HG02610 (cell line): ENCODE data around the gene MAP4K4.
A peak's percentile ranks its signal among the peaks of the same experiment; 100 is the strongest.
"Not testable (repeated sequence)": the region's sequence is repeated elsewhere in the genome, so short reads cannot be mapped to it uniquely, and the experiment has no call there.

ENCODE experiments used
- ATAC-seq: cut with Tn5 transposase; IDR thresholded peaks from one replicate; pipeline ENCODE4 v1.9.1; 2021; ENCODE audit warnings: mild to moderate bottlenecking, moderate library complexity; ENCODE audit not compliant: unreplicated experiment

MAP4K4 gene

GRCh38 chr2:101899265-101899664 is 201.8 kb downstream of the MAP4K4 start:
- ATAC-seq: no peak

DNA sequence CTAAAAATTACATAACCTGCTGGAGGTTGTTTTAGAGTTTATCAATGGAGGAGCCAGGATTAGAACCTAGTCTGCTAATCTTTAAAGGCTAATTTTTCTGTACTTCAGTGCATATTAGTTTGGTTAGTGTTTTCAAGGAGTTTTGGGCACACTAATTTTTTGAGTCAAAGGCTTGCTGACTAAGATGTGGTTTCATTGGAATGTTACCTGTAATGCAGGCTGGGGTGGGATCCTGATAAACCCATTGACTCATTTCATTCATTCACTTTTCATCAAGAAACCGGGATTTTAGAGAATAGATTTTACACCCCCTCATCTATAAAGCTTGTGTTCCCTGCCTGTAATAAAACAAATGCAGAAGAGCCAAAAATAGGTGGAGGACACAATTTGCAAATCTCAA is 202.4 kb downstream of the MAP4K4 start:
- no peak for ATAC-seq

- ATAC-seq: peak; percentile 91
These were observed 202.9 kb downstream of the MAP4K4 start for GRCh38 chr2:101900375-101900774.

DNA sequence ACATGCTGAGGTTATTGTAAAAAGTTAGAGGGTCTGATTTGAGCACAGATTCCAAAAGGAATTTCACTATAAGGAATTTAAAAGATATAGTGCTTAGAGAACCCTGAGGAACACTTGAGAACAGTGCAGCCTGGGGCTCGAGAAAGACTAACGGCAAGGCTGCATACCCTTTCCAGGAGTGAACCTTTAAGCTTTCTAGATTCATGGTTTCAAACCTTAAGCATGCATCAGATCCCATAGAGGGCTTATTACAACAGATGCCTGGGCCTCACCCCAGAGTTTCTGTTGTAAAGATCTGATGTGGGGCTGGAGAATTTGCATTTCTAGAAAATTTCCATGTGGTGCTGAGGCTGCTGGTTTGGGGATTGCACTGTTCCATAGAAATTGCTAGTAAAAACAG is 203.7 kb downstream of the MAP4K4 start:
- ATAC-seq: no peak

- no peak for ATAC-seq
These were observed 204.7 kb downstream of the MAP4K4 start for GRCh38 chr2:101902169-101902568.

- no peak for ATAC-seq
These were observed 207.4 kb downstream of the MAP4K4 start for GRCh38 chr2:101904916-101905315.

DNA sequence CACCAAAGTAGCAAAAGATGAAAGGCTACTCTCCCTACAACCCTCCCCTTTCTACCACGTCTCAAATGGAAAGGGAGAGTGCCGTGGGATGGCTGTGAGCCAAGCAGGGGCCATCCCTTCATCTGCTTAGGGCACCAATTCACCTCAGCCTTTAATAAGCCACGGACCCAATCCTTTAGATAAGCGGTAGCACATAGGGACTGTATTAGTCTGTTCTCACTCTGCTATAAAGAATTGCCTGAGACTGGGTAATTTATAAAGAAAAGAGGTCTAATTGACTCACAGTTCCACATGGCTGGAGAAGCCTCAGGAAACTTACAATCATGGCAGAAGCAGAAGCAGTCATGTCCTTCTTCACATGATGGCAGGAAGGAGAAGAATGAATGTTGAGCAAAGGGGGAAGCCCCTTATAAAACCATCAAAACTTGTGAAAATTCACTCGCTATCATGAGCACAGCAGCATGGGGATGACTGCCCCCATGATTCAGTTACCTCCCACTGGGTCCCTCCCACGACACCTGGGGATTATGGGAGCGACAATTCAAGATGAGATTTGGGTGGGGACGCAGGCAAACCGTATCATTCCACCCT is 208.3 kb downstream of the MAP4K4 start:
- ATAC-seq: no peak

DNA sequence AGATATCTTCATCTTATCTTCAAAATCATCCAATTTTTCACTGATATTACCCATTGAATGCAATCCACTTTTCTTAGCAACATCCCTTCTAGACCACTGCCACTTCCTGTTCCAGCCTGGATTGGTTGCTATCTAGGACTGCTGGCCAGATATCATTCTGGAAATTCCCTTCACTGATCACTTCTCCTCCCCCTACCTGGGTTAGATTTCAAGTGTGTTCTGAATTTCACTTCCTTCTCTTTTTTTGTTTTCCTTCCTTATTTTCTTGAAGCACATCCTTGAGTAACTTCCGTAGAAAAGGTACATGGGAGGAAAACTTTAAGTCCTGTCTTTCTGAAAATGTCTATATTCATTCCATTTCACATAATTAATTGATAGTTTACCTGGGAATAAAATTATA is 212.3 kb downstream of the MAP4K4 start:
- no peak for ATAC-seq

DNA sequence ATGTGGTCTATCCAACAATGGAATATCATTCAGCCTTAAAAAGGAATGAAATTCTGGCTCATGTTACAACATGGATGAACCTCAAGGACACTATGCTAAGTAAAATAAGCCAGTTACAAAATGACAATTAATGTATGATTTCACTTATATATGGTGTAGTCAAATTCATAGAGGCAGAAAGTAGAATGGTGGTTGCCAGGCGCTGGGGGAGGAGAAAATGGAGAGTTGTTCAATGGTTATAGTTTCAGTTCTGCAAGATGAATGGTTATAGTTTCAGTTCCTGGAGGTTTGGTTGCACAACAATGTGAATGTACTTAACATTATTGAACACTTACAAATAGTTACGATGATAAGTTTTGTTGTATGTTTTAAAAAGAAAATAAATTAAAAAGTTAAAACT is 215.0 kb downstream of the MAP4K4 start:
- peak; percentile 97 for ATAC-seq

GRCh38 chr2:101921319-101921952 is 223.9 kb downstream of the MAP4K4 start:
- peak; percentile 46 for ATAC-seq

DNA sequence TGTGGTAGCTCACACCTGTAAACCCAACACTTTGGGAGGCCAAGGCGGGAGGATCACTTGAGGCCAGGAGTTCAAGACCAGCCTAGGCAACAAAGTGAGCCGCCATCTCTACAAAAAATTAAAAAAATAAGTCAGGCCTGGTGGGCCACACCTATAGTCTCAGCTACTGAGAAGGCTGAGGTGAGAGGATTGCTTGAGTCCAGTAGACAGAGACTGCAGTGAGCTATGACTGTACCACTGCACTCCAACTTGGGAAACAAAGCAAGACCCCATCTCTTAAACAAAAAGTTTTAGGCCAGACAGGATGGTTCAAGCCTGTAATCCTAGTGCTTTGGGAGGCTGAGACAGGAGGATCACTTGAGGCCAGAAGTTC is 224.4 kb downstream of the MAP4K4 start:
- ATAC-seq: no peak

DNA sequence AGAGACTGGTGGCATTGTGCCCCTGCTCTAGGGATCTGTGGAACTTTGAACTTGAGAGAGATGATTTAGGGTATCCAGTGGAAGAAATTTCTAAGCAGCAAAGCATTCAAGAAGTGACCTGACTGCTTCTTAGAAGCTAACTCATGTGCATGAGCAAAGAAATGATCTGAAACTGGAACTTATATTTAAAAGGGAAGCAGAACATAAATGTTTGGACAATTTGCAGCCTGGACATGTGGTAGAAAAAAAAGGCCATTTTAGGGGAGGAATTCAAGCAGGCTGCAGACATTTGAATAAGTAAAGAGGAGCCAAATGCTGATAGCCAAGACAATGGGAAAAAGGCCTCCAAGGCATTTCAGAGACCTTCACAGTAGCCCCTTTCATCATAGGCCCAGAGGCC is 226.8 kb downstream of the MAP4K4 start:
- ATAC-seq: not testable (repeated sequence)

- no peak for ATAC-seq
These were observed 232.5 kb downstream of the MAP4K4 start for GRCh38 chr2:101930019-101930418.

DNA sequence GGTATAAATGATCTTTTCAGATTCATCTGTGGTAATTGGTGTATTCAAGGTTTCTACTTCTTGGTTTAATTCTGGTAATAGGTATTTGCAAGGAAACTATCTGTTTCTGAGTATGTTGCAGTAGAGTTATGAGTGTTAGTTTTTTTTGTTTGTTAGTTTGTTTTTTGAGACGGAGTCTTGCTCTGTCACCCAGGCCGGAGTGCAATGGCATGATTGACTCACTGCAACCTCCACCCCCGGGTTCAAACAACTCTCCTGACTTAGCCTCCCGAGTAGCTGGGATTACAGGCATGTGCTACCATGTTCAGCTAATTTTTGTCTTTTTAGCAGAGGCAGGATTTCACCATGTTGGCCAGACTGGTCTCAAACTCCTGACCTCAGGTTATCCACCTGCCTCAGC is 233.3 kb downstream of the MAP4K4 start:
- ATAC-seq: no peak

- ATAC-seq: no peak
These were observed 233.9 kb downstream of the MAP4K4 start for GRCh38 chr2:101931402-101931801.

DNA sequence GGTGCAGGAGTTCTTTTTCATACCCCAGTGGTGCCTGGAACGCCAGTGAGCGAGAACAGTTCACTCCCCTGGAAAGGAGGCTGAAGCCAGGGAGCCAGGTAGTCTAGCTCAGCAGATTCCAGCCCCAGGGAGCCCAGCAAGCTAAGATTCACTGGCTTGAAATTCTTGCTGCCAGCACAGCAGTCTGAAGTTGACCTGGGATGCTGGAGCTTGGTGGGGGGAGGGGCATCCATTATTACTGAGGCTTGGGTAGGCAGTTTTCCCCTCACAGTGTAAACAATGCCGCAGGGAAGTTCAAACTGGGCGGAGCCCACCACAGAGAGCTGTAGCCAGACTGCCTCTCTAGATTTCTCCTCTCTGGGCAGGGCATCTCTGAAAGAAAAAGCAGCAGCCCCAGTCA is 238.3 kb downstream of the MAP4K4 start:
- not testable (repeated sequence) for ATAC-seq

DNA sequence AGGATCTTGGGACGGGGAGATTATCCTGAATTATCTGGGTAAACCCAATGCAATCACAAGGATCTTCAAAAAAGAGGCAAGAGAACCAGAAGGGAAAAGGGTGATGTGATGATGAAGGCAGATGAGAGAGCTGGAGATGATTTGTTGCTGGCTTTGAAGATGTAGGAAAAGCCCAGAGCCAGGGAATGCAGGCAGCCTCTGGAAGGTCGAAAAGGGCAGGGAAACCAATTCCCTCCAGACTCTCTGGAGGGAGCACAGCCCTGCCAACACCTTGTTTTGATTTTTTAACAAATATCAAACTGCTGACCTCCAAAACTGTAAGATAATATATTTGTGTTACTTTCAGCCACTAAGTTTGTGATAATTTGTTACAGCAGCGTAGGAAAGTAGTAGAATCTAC is 245.3 kb downstream of the MAP4K4 start:
- no peak for ATAC-seq
